Panc1 (cell line): Measurements from ENCODE around the gene MTERF4. TPM values are rescaled to one million over a fixed set of nuclear protein-coding genes. Genes with fewer than 3 reads are reported as not detected.

Source experiments
- ATAC-seq: fragments of 200-7000 bp; cut with Tn5 transposase; 2 replicates; pipeline ENCODE4 v1.9.1; 2020; ENCODE audit warnings: mild to moderate bottlenecking, moderate library complexity
- BruUV-seq: library from RNA; stranded (reverse); fragments of 400-500 nt; replicated peaks from 2 replicates; lab custom pipeline; 2021; lab: Mats Ljungman, UMichigan
- CTCF ChIA-PET: fragments of 300-600 bp; sonication (Branson Sonifier 250); formaldehyde crosslinking; loops from one replicate; lab custom pipeline; 2022; ENCODE audit warnings: antibody characterized with exemption; lab: Charles Lee
- POLR2A ChIA-PET: fragments of 300-600 bp; sonication (Branson Sonifier 250); formaldehyde crosslinking; loops from one replicate; lab custom pipeline; 2022; ENCODE audit warnings: antibody characterized with exemption; lab: Charles Lee
- DNase-seq: peaks from one replicate; pipeline ENCODE4 v3.0.0-alpha.2; 2010; ENCODE audit warnings: low read depth, low spot score
- H3K27ac ChIP-seq: 2 replicates; pipeline ENCODE4 v1.5.1; 2011; ENCODE audit warnings: mild to moderate bottlenecking, low read length, inconsistent platforms
- H3K27me3 ChIP-seq: fragments of 200-500 bp; sonication (Bioruptor generic); 2 replicates; pipeline ENCODE4 v1.6.0; 2014; ENCODE audit warnings: low read length, inconsistent platforms; ENCODE audit not compliant: control insufficient read depth, insufficient read depth
- H3K36me3 ChIP-seq: fragments of 200-500 bp; sonication (Bioruptor generic); 2 replicates; pipeline ENCODE4 v1.5.1; 2014; ENCODE audit warnings: inconsistent platforms, mild to moderate bottlenecking, low read length, moderate library complexity; ENCODE audit not compliant: control insufficient read depth, insufficient read depth
- H3K4me1 ChIP-seq: 2 replicates; pipeline ENCODE4 v1.5.1; 2011; ENCODE audit warnings: inconsistent platforms, mild to moderate bottlenecking, low read length, moderate library complexity; ENCODE audit not compliant: control insufficient read depth, insufficient read depth
- H3K4me3 ChIP-seq, 2 experiments: 2 replicates each; pipeline ENCODE4 v1.5.1; 2011 to 2012; ENCODE audit warnings: low read depth in 2 of 2, low read length in 2 of 2, mild to moderate bottlenecking in 2 of 2, inconsistent platforms in 1 of 2, moderate library complexity in 1 of 2
- H3K9me3 ChIP-seq: fragments of 200-500 bp; sonication (Bioruptor generic); 2 replicates; pipeline ENCODE4 v1.5.1; 2014; ENCODE audit warnings: low read depth, mild to moderate bottlenecking, inconsistent platforms, low read length, moderate library complexity; ENCODE audit not compliant: control insufficient read depth, insufficient read depth
- POLR2AphosphoS5 ChIP-seq: IDR thresholded peaks from 2 replicates; pipeline ENCODE4 v1.6.1; 2012; ENCODE audit warnings: mild to moderate bottlenecking, low read depth, low read length, moderate library complexity
- REST ChIP-seq, 2 experiments: IDR thresholded peaks; 2 replicates each; pipeline ENCODE4 v1.6.1; 2011 to 2012; ENCODE audit warnings: low read depth in 2 of 2, control low read depth in 1 of 2, low read length in 1 of 2, mild to moderate bottlenecking in 1 of 2, moderate library complexity in 1 of 2; ENCODE audit not compliant: insufficient read depth in 1 of 2
- SIN3A ChIP-seq: IDR thresholded peaks from 2 replicates; pipeline ENCODE4 v1.6.1; 2012; ENCODE audit warnings: low read depth, mild to moderate bottlenecking, low read length, moderate library complexity, borderline replicate concordance; ENCODE audit not compliant: insufficient read depth
- TCF7L2 ChIP-seq: IDR thresholded peaks from 2 replicates; pipeline ENCODE4 v1.6.1; 2011; ENCODE audit warnings: mild to moderate bottlenecking, low read depth, low read length, inconsistent platforms
- in situ Hi-C: cut with HindIII; loops from 2 replicates; pipeline ENCODE4 v1.10.0; 2016; ENCODE audit warnings: low sequenced_read_pairs, low pct_unique_long_range_greater_than_20kb
- intact Hi-C: fragments of 100-400 bp; cut with micrococcal nuclease; formaldehyde crosslinking; loops from one replicate; pipeline ENCODE4 v1.10.0; 2022; ENCODE audit not compliant: unreplicated experiment
- total RNA-seq: library from RNA; stranded (reverse); gene quantifications from one replicate; pipeline ENCODE4 v1.2.1, GENCODE V29; 2021; ENCODE audit not compliant: unreplicated experiment
- TF ChIP-seq, protein P1 (sequence below): fragments of 450-650 bp; IDR thresholded peaks from 2 replicates; pipeline ENCODE4 v1.5.1; 2017; ENCODE audit warnings: mild to moderate bottlenecking

The MTERF4 gene
- total RNA-seq, 1 experiment from 2014 or later, result 28.9 TPM

DNA sequence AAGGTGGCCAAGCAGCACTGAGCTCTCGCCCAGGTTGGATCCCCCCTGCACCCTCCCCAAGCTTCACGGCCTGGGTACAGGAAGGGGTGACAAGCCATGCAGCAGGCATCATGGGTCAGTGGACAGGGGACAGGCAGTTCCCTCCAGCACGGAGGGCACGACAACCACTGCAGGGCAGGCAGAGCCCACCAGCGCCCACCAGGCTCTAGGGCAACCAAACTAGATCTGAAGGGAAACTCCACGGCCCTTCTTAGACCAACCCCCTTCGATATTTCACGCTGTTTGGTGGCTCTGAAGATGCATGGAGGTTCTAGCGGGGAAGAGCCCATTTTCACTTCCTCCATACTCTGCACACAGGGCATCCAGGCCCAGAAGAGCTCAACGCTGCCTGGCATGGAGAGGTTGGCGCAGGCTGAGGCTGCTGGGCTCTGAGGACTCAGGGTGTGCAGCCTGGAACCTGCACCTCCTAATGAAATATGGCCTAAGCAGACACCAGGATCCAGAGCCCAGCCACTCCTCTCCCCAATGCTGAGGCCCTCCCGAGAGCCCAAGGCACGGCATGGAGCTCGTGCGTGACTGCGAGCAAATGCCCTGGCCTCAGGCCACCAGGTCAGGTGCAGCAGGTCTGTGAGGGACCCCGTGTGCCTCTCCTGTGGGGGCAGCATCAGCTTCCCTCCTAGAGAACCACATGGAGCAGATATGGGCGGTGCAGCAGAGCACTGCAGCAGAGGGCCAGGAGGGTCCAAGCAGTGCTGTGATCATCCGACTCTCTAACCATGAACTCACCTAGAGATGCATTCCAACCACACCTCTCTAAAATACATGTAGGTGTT is 8.7 kb upstream of the MTERF4 start:
- POLR2A ChIA-PET, result interaction anchor here (0.6 kb wide), 1 partner anchor 8 kb away, joined by 3 read pairs; the partner anchor contains the start of gene MTERF4

DNA sequence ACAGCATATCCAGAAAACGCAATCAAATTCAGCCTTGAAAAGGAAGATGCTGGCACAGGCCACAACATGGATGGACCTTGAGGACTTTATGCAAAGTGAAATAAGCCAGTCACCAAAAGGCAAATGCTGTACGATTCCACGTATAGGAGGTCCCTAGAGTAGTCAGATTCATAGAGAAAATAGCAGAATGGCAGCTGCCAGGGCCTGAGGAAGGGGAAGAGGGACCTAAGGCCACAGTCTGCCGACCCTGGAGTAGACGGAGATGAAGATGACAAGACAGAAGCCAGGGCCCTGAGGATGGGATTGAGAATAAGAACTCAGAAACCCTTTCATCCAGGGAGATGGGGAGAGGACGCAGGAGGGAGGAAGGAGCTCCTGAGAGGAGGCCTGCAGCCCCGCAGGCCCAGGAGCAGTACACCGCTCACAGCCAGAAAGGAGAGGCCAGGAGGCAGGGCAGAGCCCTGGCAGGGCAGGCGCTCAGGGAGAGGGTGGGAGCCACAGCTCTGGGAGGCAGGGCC is 8.1 kb upstream of the MTERF4 start:
- TF ChIP-seq POLR2AphosphoS5 (no peak), SIN3A (no peak), TCF7L2 (no peak), REST (IDR thresholded peaks at IDR 0.05; ENCODE audit: insufficient read depth in 1 of 2, low read depth in 2 of 2, low read length in 1 of 2) (no peak)
- TF ChIP-seq, protein P1, sequence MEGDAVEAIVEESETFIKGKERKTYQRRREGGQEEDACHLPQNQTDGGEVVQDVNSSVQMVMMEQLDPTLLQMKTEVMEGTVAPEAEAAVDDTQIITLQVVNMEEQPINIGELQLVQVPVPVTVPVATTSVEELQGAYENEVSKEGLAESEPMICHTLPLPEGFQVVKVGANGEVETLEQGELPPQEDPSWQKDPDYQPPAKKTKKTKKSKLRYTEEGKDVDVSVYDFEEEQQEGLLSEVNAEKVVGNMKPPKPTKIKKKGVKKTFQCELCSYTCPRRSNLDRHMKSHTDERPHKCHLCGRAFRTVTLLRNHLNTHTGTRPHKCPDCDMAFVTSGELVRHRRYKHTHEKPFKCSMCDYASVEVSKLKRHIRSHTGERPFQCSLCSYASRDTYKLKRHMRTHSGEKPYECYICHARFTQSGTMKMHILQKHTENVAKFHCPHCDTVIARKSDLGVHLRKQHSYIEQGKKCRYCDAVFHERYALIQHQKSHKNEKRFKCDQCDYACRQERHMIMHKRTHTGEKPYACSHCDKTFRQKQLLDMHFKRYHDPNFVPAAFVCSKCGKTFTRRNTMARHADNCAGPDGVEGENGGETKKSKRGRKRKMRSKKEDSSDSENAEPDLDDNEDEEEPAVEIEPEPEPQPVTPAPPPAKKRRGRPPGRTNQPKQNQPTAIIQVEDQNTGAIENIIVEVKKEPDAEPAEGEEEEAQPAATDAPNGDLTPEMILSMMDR, result no peak
- BruUV-seq, result no TSS peak
- POLR2A ChIA-PET, result no interaction called here

More for the DNA sequence above, 8.7 kb upstream of the MTERF4 start:
- CTCF ChIA-PET, result no interaction called here
- Histone ChIP-seq H3K4me3 (no peak overlapping the region), H3K36me3 (no peaks in the 10 kb centered on the region), H3K4me1 (no peaks in the 10 kb centered on the region), H3K27ac (no peak overlapping the region), H3K9me3 (no peaks in the 10 kb centered on the region), H3K27me3 (no peaks in the 10 kb centered on the region)
- ATAC-seq, result no peak
- intact Hi-C loops, result no loop called here
- TF ChIP-seq TCF7L2 (no peak), REST (IDR thresholded peaks at IDR 0.05; ENCODE audit: insufficient read depth in 1 of 2, low read depth in 2 of 2, low read length in 1 of 2) (no peak), POLR2AphosphoS5 (no peak), SIN3A (no peak)
- TF ChIP-seq, protein P1, result no peak
- DNase-seq, result no peak
- in situ Hi-C loops, result no loop called here
- BruUV-seq, result no TSS peak

More for the DNA sequence above, 8.1 kb upstream of the MTERF4 start:
- H3K4me1 ChIP-seq, result no peaks in the 10 kb centered on the region
- CTCF ChIA-PET, result no interaction called here
- H3K27ac ChIP-seq, result no peak overlapping the region
- in situ Hi-C loops (no loop called here), intact Hi-C loops (no loop called here)
- H3K4me3 ChIP-seq, result no peak overlapping the region
- no peaks in the 10 kb centered on the region for H3K9me3 ChIP-seq
- no peaks in the 10 kb centered on the region for H3K36me3 ChIP-seq
- no peak for ATAC-seq
- no peak for DNase-seq
- no peaks in the 10 kb centered on the region for H3K27me3 ChIP-seq
